Measurements from ENCODE around the gene GSTO2. TPM values are rescaled to one million over a fixed set of nuclear protein-coding genes. Genes with fewer than 3 reads are reported as not detected.

The GSTO2 gene
- total and polyA plus RNA-seq, 2 of the 13 experiments (the other 11 are each of a cell fraction or from before 2014, with no cell fraction given): 2.1 to 7.9 TPM

DNA sequence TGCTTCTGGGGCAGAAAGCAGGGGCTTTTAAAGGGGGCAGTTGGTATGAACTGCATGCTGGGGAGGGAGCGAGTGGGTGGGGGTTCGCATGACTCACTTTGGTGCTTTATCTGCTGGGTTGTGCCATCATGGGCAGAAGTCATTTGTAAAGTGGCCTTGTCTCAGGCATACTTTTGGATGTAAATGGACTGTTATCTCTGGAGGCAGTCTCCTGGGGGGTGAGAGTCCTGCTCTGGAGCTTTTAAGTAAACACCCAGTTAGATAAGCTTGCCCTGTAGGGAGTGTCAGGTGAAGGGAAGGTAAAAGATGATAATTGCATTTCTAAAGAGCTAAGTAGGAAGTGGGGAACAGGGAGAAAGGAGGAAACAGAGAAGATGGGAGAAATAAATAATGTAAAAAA lies 15.9 kb upstream of the GSTO2 start (continued):
- TF ChIP-seq, protein P1, sequence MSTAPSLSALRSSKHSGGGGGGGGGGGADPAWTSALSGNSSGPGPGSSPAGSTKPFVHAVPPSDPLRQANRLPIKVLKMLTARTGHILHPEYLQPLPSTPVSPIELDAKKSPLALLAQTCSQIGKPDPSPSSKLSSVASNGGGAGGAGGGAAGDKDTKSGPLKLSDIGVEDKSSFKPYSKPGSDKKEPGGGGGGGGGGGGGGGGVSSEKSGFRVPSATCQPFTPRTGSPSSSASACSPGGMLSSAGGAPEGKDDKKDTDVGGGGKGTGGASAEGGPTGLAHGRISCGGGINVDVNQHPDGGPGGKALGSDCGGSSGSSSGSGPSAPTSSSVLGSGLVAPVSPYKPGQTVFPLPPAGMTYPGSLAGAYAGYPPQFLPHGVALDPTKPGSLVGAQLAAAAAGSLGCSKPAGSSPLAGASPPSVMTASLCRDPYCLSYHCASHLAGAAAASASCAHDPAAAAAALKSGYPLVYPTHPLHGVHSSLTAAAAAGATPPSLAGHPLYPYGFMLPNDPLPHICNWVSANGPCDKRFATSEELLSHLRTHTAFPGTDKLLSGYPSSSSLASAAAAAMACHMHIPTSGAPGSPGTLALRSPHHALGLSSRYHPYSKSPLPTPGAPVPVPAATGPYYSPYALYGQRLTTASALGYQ (CRISPR knock-in tag; IDR thresholded peaks at IDR 0.05): peak; percentile 89
- TF ChIP-seq RFXAP (CRISPR knock-in tag; IDR thresholded peaks at IDR 0.05; ENCODE audit: borderline replicate concordance) (peak; percentile 33; the same call in 1 of the 2 replicates), ZNF800 (CRISPR knock-in tag; IDR thresholded peaks at IDR 0.05) (no peak), KDM3A (CRISPR knock-in tag; IDR thresholded peaks at IDR 0.05; ENCODE audit: low read depth) (0 out of 2 replicates have a peak, but pooled peaks have one; percentile 22), XBP1 (CRISPR knock-in tag; IDR thresholded peaks at IDR 0.05) (no peak), TEAD2 (CRISPR knock-in tag; IDR thresholded peaks at IDR 0.05) (no peak), ZNF674 (CRISPR knock-in tag; IDR thresholded peaks at IDR 0.05; ENCODE audit: low read depth) (no peak), KLF6 (CRISPR knock-in tag; IDR thresholded peaks at IDR 0.05) (0 out of 2 replicates have a peak, but pooled peaks have one; percentile 38), SIN3B (IDR thresholded peaks at IDR 0.05; ENCODE audit: low read length) (no peak), KLF15 (CRISPR knock-in tag; IDR thresholded peaks at IDR 0.05; ENCODE audit: borderline replicate concordance) (no peak), HIVEP1 (CRISPR knock-in tag; IDR thresholded peaks at IDR 0.05) (no peak), HNF4G (IDR thresholded peaks at IDR 0.05; ENCODE audit: borderline replicate concordance, low read depth, low read length) (peak; percentile 78), HNF4G (CRISPR knock-in tag; IDR thresholded peaks at IDR 0.05; ENCODE audit: borderline replicate concordance, low read depth) (peak; percentile 61; the same call in 1 of the 2 replicates), SP4 (CRISPR knock-in tag; IDR thresholded peaks at IDR 0.05) (no peak), NR2F6 (IDR thresholded peaks at IDR 0.05) (peak; percentile 93), NR2F6 (CRISPR knock-in tag; IDR thresholded peaks at IDR 0.05) (peak; percentile 82), SMAD1 (CRISPR knock-in tag; IDR thresholded peaks at IDR 0.05; ENCODE audit: borderline replicate concordance, low read depth) (no peak), PATZ1 (CRISPR knock-in tag; IDR thresholded peaks at IDR 0.05) (peak; percentile 99), ZMYM2 (CRISPR knock-in tag; IDR thresholded peaks at IDR 0.05) (no peak)
- TF ChIP-seq, protein P2, sequence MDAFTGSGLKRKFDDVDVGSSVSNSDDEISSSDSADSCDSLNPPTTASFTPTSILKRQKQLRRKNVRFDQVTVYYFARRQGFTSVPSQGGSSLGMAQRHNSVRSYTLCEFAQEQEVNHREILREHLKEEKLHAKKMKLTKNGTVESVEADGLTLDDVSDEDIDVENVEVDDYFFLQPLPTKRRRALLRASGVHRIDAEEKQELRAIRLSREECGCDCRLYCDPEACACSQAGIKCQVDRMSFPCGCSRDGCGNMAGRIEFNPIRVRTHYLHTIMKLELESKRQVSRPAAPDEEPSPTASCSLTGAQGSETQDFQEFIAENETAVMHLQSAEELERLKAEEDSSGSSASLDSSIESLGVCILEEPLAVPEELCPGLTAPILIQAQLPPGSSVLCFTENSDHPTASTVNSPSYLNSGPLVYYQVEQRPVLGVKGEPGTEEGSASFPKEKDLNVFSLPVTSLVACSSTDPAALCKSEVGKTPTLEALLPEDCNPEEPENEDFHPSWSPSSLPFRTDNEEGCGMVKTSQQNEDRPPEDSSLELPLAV (CRISPR knock-in tag; conservative IDR thresholded peaks at IDR 0.05; ENCODE audit: low read depth): no peak
- TF ChIP-seq, protein P3, sequence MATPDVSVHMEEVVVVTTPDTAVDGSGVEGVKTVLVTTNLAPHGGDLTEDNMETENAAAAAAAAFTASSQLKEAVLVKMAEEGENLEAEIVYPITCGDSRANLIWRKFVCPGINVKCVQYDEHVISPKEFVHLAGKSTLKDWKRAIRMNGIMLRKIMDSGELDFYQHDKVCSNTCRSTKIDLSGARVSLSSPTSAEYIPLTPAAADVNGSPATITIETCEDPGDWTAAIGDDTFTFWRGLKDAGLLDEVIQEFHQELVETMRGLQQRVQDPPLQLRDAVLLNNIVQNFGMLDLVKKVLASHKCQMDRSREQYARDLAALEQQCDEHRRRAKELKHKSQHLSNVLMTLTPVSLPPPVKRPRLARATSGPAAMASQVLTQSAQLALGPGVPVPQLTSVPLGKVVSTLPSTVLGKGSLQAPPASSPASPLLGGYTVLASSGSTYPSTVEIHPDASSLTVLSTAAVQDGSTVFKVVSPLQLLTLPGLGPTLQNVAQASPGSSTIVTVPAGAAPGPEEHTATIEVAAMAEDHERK (CRISPR knock-in tag; IDR thresholded peaks at IDR 0.05; ENCODE audit: low read depth): no peak
- TF ChIP-seq, protein P4, sequence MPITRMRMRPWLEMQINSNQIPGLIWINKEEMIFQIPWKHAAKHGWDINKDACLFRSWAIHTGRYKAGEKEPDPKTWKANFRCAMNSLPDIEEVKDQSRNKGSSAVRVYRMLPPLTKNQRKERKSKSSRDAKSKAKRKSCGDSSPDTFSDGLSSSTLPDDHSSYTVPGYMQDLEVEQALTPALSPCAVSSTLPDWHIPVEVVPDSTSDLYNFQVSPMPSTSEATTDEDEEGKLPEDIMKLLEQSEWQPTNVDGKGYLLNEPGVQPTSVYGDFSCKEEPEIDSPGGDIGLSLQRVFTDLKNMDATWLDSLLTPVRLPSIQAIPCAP (CRISPR knock-in tag; IDR thresholded peaks at IDR 0.05; ENCODE audit: low read depth): no peak

All from HepG2 (cell line).